ENCODE results near the gene CCDC9.
A peak's percentile ranks its signal among the peaks of the same experiment; 100 is the strongest.

The CCDC9 gene

DNA sequence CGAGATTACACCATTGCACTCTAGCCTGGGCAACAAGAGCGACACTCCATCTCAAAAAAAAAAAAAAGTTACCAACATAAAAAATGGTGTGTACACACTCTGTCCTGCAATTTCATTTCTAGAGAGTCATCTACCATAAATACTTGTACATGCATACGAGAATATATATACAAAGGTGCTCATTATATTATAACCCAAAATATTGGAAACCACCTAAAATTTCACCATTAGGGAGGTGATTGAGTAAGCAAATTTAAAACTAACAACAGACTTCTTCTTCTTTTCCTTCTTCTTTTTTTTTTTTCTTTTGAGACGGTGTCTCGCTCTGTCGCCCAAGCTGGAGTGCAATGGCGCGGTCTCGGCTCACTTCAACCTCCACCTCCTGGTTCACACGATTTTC, 45.9 kb downstream of the CCDC9 start:
- no peak for DNase-seq

DNA sequence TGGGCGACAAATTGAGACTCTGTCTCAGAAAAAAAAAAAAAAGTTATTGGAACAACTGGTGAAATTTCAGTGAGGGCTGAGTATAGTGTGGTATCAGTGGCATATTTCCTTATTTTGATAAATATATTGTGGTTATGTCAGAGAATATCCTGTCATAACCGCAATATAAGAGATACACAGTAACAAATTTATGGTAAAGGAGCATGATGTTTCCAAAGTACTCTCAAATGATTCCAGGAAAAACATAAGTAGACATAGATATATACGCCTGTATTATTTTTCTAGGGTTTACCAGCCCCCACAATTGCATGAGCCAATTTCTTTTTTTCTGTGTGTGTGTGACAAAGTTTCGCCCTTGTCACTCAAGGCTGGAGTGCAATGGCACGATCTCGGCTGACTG, 47.6 kb downstream of the CCDC9 start:
- no peak for DNase-seq

DNA sequence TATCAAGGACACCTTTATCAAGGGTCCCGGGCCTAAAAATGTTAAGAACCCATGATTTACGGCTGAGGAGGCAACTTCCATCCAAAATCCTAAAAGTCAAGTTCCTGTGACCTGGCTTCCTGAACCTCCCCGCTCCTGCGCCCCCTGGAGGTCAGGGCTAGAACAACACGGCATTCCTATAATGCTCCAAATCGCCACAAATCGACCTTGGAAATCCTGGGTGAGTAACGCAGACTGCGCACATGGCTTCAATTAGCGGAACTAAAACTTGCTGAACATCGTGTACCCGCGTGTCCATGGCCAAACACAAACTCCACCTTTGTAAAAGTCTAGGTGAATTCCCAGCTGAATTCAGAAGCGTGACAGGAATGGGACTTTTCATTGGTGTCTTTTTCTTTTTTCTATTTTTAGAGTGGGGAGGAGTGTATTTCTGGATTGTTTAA, 49.0 kb downstream of the CCDC9 start:
- peak; percentile 55 for DNase-seq

DNA sequence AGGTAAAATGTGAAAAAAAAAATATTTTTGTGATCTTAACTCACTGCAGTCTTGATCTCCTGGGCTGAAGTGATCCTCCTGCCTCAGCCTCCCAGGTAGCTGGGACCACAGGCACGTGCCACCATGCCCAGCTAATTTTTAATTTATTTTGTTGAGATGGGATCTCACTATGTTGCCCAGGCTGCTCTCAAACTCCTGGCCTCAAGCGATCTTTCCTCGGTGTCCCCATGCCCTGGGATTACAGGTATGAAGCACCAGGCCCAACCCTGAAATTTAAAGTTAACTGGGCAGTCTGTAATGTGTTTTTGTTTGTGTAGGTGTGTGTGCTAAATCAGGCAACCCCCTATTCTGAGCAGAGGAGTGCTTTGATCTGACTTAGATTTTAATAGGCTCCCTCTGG, 50.0 kb downstream of the CCDC9 start:
- no peak for DNase-seq

DNA sequence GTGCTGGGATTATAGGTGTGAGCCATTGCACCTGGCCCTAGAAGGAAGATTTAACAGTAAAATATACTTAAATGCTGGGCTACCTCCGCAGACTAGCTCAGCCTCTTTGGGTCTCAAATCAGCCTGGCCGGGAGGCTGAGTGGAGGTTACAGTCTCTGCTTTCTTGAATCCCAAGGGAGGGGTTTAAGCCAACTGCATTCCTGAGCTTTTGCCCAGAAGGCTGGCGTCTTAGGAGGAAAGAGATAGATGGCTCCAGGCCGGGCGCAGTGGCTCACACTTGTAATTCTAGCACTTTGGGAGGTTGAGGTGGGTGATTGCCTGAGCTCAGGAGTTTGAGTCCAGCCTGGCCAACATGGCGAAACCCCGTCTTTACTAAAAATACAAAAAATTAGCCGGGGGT, 52.7 kb downstream of the CCDC9 start:
- no peak for DNase-seq

DNA sequence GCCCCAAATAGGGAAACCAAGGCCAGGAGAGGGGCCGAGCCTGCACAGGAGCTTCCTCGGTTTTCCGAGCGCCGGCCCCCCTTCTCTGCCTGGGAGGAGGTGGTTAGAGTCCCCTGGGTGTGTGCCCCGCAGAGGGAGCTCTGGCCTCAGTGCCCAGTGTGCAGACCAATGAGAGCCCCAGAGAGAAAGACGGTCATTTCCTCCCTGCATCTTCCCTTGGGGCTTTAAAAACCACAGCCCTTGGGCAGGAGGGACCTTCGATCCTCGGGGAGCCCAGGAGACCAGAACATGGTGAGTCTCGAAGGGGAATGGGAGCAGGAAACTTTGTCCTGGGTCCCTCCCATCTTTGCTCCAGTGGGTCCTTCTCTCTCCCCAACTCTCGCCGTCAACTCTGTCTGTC, 53.3 kb downstream of the CCDC9 start, which contains the start of gene C5AR1:
TSS of gene C5AR1 (plus strand) at position 254 of the 400 bp plus-strand sequence. CDS start at position 289, 35 bp downstream.
- no peak for DNase-seq

DNA sequence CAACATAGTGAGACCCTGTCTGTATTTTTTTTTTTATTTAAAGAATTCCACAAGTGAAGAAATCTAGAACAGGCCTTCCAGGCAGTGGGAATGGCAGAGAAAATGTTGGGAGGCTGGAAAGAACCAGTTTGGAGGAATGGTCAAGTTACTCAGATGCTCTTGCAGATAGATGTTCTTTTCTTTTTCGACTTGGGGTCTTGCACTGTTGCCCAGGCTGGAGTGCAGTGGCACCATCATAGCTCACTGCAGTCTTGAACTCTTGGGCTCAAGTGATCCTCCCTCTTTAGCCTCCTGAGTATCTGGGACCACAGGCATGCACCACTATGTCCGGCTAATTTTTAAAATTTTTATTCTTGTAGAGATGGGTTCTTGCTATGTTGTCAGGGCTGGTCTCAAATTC, 54.0 kb downstream of the CCDC9 start:
- no peak for DNase-seq

DNA sequence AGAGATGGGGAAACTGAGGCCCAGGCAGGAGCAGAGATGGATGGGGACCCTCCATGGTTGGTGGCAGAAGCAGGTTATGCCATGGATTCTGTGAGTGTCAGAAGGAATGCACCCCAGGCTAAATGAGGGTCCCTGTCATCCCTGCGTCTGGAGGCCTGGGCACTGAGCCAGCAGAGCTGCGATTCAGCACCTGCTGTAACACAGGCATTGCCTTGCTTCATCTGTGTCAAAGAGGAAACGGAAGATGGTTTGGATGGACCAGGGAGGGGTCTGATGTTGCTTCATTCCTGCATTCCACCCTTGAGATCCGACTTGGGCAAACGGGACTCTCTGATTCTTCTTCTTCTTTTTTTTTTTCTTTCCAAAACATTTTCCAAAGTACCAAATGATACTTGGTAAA, 54.5 kb downstream of the CCDC9 start:
- DNase-seq = no peak

DNA sequence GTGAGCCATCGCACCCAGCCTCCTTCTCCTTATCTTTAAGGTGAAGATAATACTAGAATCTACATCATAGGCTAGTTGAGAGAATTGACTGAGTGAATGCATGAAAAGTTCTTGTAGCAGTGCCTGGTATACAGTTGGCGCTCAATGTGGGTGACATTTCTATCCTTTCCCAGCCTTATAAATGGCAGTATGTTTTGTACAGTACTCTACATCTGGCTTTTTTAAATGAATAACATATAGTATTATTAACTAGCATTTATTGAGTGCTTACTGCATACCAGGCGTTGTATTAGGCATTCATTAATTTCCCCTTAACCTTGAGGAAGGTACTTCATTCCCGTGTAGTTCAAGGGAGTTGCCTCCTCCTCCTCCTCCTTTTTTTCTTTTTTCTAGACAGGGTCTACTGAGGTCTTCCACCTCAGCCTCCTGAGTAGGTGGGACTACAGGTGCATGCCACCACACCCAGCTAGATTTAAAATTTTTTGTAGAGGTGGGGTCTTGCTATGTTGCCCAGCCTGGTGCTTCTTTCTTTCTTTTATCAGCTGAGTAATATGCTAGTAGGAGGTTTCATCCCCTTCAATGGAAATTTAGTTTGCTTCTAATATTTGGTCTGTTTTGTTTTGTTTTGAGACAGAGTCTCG, 56.2 kb downstream of the CCDC9 start:
- DNase-seq = no peak

DNA sequence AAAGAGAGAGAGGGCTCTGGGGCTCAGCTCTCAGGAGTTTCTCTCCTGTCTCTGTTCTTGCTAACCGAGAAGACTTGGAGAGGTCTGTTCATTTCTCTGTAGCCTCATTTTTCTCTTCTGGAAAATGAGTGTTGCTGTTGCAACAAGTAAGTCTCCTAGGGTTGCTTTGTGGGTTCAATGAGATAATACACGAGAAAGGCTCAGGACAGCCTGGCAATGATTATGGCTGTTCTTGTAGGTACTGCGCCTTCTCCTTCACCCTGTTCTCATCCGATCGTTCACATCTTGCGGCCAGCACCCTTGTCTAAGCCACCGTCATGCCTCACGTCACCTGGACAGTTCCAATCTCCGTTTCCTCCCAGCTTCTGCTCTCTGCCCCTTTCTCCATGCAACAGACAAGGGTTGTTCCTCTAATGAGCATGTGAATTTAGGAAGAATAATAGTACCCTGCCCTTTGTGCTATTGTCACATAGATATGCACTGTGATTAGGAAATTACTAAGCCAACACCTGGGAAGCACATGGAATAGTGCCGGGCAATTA, 57.5 kb downstream of the CCDC9 start:
- no peak for DNase-seq

DNA sequence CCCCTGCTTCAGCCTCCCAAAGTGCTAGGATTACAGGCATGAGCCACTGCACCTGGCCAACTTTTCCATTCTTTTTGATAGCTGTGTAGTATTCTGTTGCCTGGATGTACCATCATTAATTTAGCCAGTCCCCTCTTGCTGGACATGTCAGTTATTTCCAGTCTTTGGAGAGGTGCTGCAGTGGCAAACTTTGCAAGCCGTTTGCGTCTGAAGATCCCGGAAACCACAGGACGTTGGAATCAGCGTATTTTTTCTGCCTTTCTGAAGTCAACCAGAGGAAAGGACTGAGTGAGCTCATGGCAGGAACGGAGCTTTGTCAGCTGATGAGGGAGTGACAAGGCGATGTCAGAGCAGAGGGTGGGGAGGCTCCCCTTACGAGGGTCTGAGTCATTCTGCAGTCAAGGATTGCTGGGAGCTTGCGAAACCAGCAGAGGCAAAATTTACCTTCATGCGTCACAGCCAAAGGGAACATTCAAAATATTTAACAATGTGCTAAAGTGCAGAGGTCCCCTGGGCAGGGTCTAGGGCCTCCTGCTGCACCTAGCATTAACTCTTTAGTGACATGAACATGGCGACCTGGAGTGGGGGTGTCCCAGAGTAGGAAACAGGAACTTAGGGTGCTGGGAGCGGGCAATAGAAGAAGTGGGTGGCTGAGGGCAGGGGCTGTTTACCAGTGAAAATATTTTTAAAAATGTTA, 58.9 kb downstream of the CCDC9 start:
- peak; percentile 21 for DNase-seq

DNA sequence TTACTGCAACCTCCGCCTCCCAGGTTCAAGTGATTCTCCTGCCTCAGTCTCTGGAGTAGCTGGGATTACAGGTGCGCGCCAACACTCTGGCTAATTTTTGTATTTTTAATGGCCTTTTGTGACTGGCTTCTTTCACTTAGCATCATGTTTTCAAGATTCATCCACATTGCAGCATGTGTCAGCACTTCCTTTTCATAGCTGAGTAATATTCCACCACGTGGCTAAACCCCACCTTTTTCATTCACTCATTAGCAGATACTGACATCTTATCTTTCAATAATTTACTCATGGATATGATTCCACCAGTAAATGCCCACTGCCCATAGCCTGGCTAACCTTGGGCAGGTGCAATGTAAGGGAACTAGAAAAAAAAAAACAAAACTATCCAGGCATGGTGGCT, 60.2 kb downstream of the CCDC9 start:
- no peak for DNase-seq

DNA sequence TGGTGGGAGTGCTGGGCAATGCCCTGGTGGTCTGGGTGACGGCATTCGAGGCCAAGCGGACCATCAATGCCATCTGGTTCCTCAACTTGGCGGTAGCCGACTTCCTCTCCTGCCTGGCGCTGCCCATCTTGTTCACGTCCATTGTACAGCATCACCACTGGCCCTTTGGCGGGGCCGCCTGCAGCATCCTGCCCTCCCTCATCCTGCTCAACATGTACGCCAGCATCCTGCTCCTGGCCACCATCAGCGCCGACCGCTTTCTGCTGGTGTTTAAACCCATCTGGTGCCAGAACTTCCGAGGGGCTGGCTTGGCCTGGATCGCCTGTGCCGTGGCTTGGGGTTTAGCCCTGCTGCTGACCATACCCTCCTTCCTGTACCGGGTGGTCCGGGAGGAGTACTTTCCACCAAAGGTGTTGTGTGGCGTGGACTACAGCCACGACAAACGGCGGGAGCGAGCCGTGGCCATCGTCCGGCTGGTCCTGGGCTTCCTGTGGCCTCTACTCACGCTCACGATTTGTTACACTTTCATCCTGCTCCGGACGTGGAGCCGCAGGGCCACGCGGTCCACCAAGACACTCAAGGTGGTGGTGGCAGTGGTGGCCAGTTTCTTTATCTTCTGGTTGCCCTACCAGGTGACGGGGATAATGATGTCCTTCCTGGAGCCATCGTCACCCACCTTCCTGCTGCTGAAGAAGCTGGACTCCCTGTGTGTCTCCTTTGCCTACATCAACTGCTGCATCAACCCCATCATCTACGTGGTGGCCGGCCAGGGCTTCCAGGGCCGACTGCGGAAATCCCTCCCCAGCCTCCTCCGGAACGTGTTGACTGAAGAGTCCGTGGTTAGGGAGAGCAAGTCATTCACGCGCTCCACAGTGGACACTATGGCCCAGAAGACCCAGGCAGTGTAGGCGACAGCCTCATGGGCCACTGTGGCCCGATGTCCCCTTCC, 63.9 kb downstream of the CCDC9 start:
- DNase-seq = no peak
